ENCODE data around the gene TSFM. TPM values are rescaled to one million over a fixed set of nuclear protein-coding genes. Genes with fewer than 3 reads are reported as not detected.

TSFM gene
- total and polyA plus RNA-seq, 2 of the 13 experiments (the other 11 are each of a cell fraction or from before 2014, with no cell fraction given): 29.8 to 68.3 TPM

- TF ChIP-seq PATZ1 (CRISPR knock-in tag; IDR thresholded peaks at IDR 0.05): peak; percentile 82
- TF ChIP-seq THAP9 (CRISPR knock-in tag; IDR thresholded peaks at IDR 0.05; ENCODE audit: borderline replicate concordance): no peak
- no peak for TF ChIP-seq ZNF678 (CRISPR knock-in tag; IDR thresholded peaks at IDR 0.05)
- TF ChIP-seq ZXDC (CRISPR knock-in tag; IDR thresholded peaks at IDR 0.05): no peak
- no peak; a peak in 1 of 4 replicates for TF ChIP-seq ATF4 (CRISPR knock-in tag; IDR thresholded peaks at IDR 0.05)
- TF ChIP-seq ZNF790 (CRISPR knock-in tag; IDR thresholded peaks at IDR 0.05; ENCODE audit: borderline replicate concordance): no peak
- peak; percentile 33 for TF ChIP-seq MNT (IDR thresholded peaks at IDR 0.05)
- peak in 1 of 2 experiments; percentile 11; a peak in 2 of 4 replicates for TF ChIP-seq EP300 (IDR thresholded peaks at IDR 0.05; ENCODE audit: low read depth in 2 of 2, low read length in 2 of 2)
- no peak for TF ChIP-seq EP300 (CRISPR knock-in tag; IDR thresholded peaks at IDR 0.05; ENCODE audit: borderline replicate concordance)
- TF ChIP-seq ZNF557 (CRISPR knock-in tag; IDR thresholded peaks at IDR 0.05): no peak
- TF ChIP-seq NFYB (CRISPR knock-in tag; IDR thresholded peaks at IDR 0.05): peak; percentile 63; the same call in 1 of the 2 replicates
- TF ChIP-seq NCOR1 (IDR thresholded peaks at IDR 0.05; ENCODE audit: borderline replicate concordance, low read length): peak; percentile 55; the same call in 1 of the 2 replicates
- peak; percentile 75 for TF ChIP-seq YY1 (IDR thresholded peaks at IDR 0.05; ENCODE audit: insufficient read depth, insufficient replicate concordance, low read depth, low read length)
- TF ChIP-seq ZNF34 (CRISPR knock-in tag; IDR thresholded peaks at IDR 0.05; ENCODE audit: borderline replicate concordance): no peak
- TF ChIP-seq DBP (CRISPR knock-in tag; IDR thresholded peaks at IDR 0.05; ENCODE audit: not compliant biosample characterization): no peak
These were observed 64.2 kb downstream of the TSFM start, which contains the start of gene CTDSP2 (continued) for GRCh38 chr12:57846577-57847319.
